Stimulated activated CD8-positive, alpha-beta memory T cell treated with anti-CD3 and anti-CD28 coated beads, Interleukin-7, amount 100 ng/mL, for 48 hours (primary cell): ENCODE measurements around the gene RABIF.
A peak's percentile ranks its signal among the peaks of the same experiment; 100 is the strongest.
"Not testable (repeated sequence)": the region's sequence is repeated elsewhere in the genome, so short reads cannot be mapped to it uniquely, and the experiment has no call there.

Source experiments
- DNase-seq, 2 donors: peaks; one replicate each; pipeline ENCODE4 v3.0.0-alpha.2; 2020; ENCODE audit warnings: low read depth in 1 of 2; ENCODE audit errors: extremely low read depth in 1 of 2

RABIF gene

GRCh38 chr1:202835548-202836072 is 53.3 kb downstream of the RABIF start:
- DNase-seq, result peak in 1 of 2 donors; percentile 10

- peak in 1 of 2 donors; percentile 9 for DNase-seq
Observed at GRCh38 chr1:202834771-202835547, 54.0 kb downstream of the RABIF start.

- DNase-seq, result no peak
Observed at GRCh38 chr1:202831906-202832305, 57.0 kb downstream of the RABIF start.

- DNase-seq, result not testable (repeated sequence)
Observed at GRCh38 chr1:202829223-202829622, 59.7 kb downstream of the RABIF start.
